Astrocyte (in vitro differentiated cells and primary cell): ENCODE results near the gene SLC25A31. TPM values are rescaled to one million over a fixed set of nuclear protein-coding genes. Genes with fewer than 3 reads are reported as not detected.
A peak's percentile ranks its signal among the peaks of the same experiment; 100 is the strongest.

Experiments used
- DNase-seq: peaks from one replicate; pipeline ENCODE4 v3.0.0-alpha.2; 2010; ENCODE audit warnings: low read depth
- FAIRE-seq: peaks from 2 replicates; lab custom pipeline; 2011; peaks lifted over from hg19 to GRCh38; lab: Jason Lieb, UNC
- H2AFZ ChIP-seq: 2 replicates; pipeline ENCODE4 v1.6.0; 2012; ENCODE audit warnings: low read depth, low read length, inconsistent platforms
- H3K27ac ChIP-seq: 2 replicates; pipeline ENCODE4 v1.5.1; 2011; ENCODE audit warnings: low read depth, low read length, inconsistent platforms
- H3K27me3 ChIP-seq: 2 replicates; pipeline ENCODE4 v1.6.0; 2011; ENCODE audit warnings: low read length, inconsistent platforms; ENCODE audit not compliant: insufficient read depth
- H3K36me3 ChIP-seq: 2 replicates; pipeline ENCODE4 v1.5.1; 2011; ENCODE audit warnings: low read length, inconsistent platforms; ENCODE audit not compliant: insufficient read depth
- H3K4me1 ChIP-seq: 2 replicates; pipeline ENCODE4 v1.5.1; 2011; ENCODE audit warnings: low read length, inconsistent platforms; ENCODE audit not compliant: insufficient read depth
- H3K4me2 ChIP-seq: 2 replicates; pipeline ENCODE4 v1.6.0; 2012; ENCODE audit warnings: low read length, inconsistent platforms
- H3K4me3 ChIP-seq: 2 replicates; pipeline ENCODE4 v1.5.1; 2011; ENCODE audit warnings: low read depth, mild to moderate bottlenecking, low read length, inconsistent platforms; ENCODE audit not compliant: insufficient read depth
- H3K79me2 ChIP-seq: 2 replicates; pipeline ENCODE4 v1.6.0; 2012; ENCODE audit warnings: mild to moderate bottlenecking, low read length, inconsistent platforms; ENCODE audit not compliant: insufficient read depth
- H3K9ac ChIP-seq: 2 replicates; pipeline ENCODE4 v1.6.0; 2012; ENCODE audit warnings: mild to moderate bottlenecking, low read length, inconsistent platforms
- H3K9me3 ChIP-seq: 2 replicates; pipeline ENCODE4 v1.5.1; 2012; ENCODE audit warnings: low read depth, mild to moderate bottlenecking, low read length, inconsistent platforms; ENCODE audit not compliant: insufficient read depth
- H4K20me1 ChIP-seq: 2 replicates; pipeline ENCODE4 v1.6.0; 2012; ENCODE audit warnings: low read length, inconsistent platforms; ENCODE audit not compliant: insufficient read depth
- H3K27ac Mint-ChIP-seq: one replicate; pipeline ENCODE4 v1.8.0; 2021; ENCODE audit warnings: mild to moderate bottlenecking, mixed read lengths; ENCODE audit not compliant: unreplicated experiment
- H3K27me3 Mint-ChIP-seq: one replicate; pipeline ENCODE4 v1.8.0; 2021; ENCODE audit warnings: low read depth, mixed read lengths; ENCODE audit not compliant: unreplicated experiment
- H3K36me3 Mint-ChIP-seq: one replicate; pipeline ENCODE4 v1.8.0; 2021; ENCODE audit warnings: low read depth, mixed read lengths; ENCODE audit not compliant: unreplicated experiment
- H3K4me1 Mint-ChIP-seq: one replicate; pipeline ENCODE4 v1.8.0; 2021; ENCODE audit warnings: low read depth, mixed read lengths; ENCODE audit not compliant: unreplicated experiment
- H3K4me3 Mint-ChIP-seq: one replicate; pipeline ENCODE4 v1.8.0; 2021; ENCODE audit warnings: mild to moderate bottlenecking, moderate library complexity, mixed read lengths; ENCODE audit not compliant: unreplicated experiment
- H3K9me3 Mint-ChIP-seq: one replicate; pipeline ENCODE4 v1.8.0; 2021; ENCODE audit warnings: mild to moderate bottlenecking, mixed read lengths; ENCODE audit not compliant: unreplicated experiment
- CTCF ChIP-seq: IDR thresholded peaks from 2 replicates; pipeline ENCODE4 v1.5.1; 2011; ENCODE audit warnings: low read depth, mild to moderate bottlenecking, inconsistent platforms, low read length, moderate library complexity; ENCODE audit not compliant: insufficient read depth
- EZH2 ChIP-seq: IDR thresholded peaks from 2 replicates; pipeline ENCODE4 v1.6.1; 2012; ENCODE audit warnings: mild to moderate bottlenecking, low read length, inconsistent platforms; ENCODE audit not compliant: insufficient read depth
- total RNA-seq: library from RNA; stranded (reverse); gene quantifications from 2 replicates; pipeline ENCODE4 v1.2.1, GENCODE V29; 2021

The SLC25A31 gene
- total RNA-seq, 1 donor from 2014 or later, result not detected

DNA sequence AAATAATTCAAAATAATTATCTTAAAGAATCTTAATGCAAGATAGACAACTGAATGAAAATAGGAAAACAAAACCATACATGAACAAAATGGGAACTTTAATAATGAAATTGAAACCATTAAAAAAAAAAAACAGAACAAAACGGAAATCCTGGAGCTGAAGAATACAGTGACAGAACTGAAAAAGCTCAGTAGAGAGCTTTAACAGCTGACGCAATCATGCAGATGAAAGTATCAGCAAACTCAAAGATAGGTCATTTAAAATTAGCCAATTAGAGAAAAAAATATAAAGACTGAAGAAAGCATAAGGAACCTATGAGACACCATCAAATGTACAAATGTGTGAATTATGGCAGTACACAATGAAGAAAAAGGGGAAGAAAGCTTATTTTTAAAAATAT, 18.8 kb downstream of the SLC25A31 start:
- Mint-ChIP-seq H3K4me1 (no peaks in the 10 kb centered on the region), H3K9me3 (peaks cover 10% of the 10 kb centered on the region), H3K36me3 (peaks cover 1% of the 10 kb centered on the region), H3K27ac (no peak overlapping the region), H3K27me3 (no peaks in the 10 kb centered on the region), H3K4me3 (no peak overlapping the region)
- Histone ChIP-seq H3K4me2 (no peak overlapping the region), H4K20me1 (no peaks in the 10 kb centered on the region), H3K9ac (no peak overlapping the region), H3K36me3 (no peaks in the 10 kb centered on the region), H3K9me3 (peaks cover 8% of the 10 kb centered on the region), H3K27me3 (no peaks in the 10 kb centered on the region), H3K4me3 (no peak overlapping the region), H2AFZ (no peak overlapping the region), H3K27ac (no peak overlapping the region), H3K79me2 (no peaks in the 10 kb centered on the region), H3K4me1 (no peaks in the 10 kb centered on the region)
- FAIRE-seq (no peak), DNase-seq (no peak)
- TF ChIP-seq EZH2, result no peak
- no peak for TF ChIP-seq CTCF

DNA sequence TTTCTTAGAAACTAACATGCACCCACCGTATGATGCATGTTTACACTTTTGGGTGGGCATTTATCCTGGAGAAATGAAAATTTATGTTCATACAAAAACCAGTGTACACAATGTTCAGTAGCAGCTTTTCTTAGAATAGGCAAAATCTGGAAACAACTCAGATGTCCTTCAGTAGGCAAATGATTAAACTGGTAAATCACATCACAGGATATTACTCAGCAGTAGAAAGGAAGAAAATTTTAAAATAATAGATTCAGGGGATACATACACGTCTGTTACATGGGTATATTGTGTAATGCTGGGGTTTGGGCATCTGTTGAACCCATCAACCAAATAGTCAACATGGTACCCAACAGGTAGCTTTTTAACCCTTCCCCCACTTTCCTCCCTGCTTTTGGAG, 26.7 kb downstream of the SLC25A31 start:
- Histone ChIP-seq H3K4me1 (no peaks in the 10 kb centered on the region), H4K20me1 (no peaks in the 10 kb centered on the region), H3K9ac (no peak overlapping the region), H3K4me3 (no peak overlapping the region), H3K79me2 (no peaks in the 10 kb centered on the region), H3K4me2 (no peak overlapping the region), H3K9me3 (no peaks in the 10 kb centered on the region), H3K27me3 (no peaks in the 10 kb centered on the region), H3K36me3 (no peaks in the 10 kb centered on the region), H2AFZ (no peak overlapping the region), H3K27ac (no peak overlapping the region)
- Mint-ChIP-seq H3K36me3 (no peaks in the 10 kb centered on the region), H3K27me3 (no peaks in the 10 kb centered on the region), H3K4me3 (no peak overlapping the region), H3K27ac (no peak overlapping the region), H3K4me1 (no peaks in the 10 kb centered on the region), H3K9me3 (peaks cover 3% of the 10 kb centered on the region)
- DNase-seq (no peak), FAIRE-seq (no peak)
- TF ChIP-seq EZH2 (no peak), CTCF (no peak)

- Mint-ChIP-seq H3K4me1 (no peaks in the 10 kb centered on the region), H3K36me3 (no peaks in the 10 kb centered on the region), H3K9me3 (peaks cover 3% of the 10 kb centered on the region), H3K27ac (no peak overlapping the region), H3K27me3 (no peaks in the 10 kb centered on the region), H3K4me3 (no peak overlapping the region)
- FAIRE-seq (peak; percentile 32), DNase-seq (no peak)
- H3K9me3 ChIP-seq, result no peaks in the 10 kb centered on the region
- no peaks in the 10 kb centered on the region for H3K4me1 ChIP-seq
- H3K27ac ChIP-seq, result no peak overlapping the region
- H3K36me3 ChIP-seq, result no peaks in the 10 kb centered on the region
- no peaks in the 10 kb centered on the region for H3K79me2 ChIP-seq
- no peak overlapping the region for H2AFZ ChIP-seq
- H3K4me3 ChIP-seq, result no peak overlapping the region
- H4K20me1 ChIP-seq, result no peaks in the 10 kb centered on the region
- TF ChIP-seq EZH2 (no peak), CTCF (no peak)
- no peak overlapping the region for H3K9ac ChIP-seq
- H3K27me3 ChIP-seq, result no peaks in the 10 kb centered on the region
- no peak overlapping the region for H3K4me2 ChIP-seq
Measured at GRCh38 chr4:127759228-127759820, 29.1 kb downstream of the SLC25A31 start.
